ENCODE data around the gene DAB1.
"Not testable (repeated sequence)": the region's sequence is repeated elsewhere in the genome, so short reads cannot be mapped to it uniquely, and the experiment has no call there.

The DAB1 gene

GRCh38 chr1:57360846-57361407, 62.9 kb downstream of the DAB1 start:
- no peak for DNase-seq (ENCODE audit: low read depth)

- DNase-seq (ENCODE audit: low read depth) = no peak
Observed at GRCh38 chr1:57357462-57357861, 66.4 kb downstream of the DAB1 start.

GRCh38 chr1:57353654-57354053, 70.2 kb downstream of the DAB1 start:
- DNase-seq (ENCODE audit: low read depth) = no peak

GRCh38 chr1:57350610-57351009, 73.2 kb downstream of the DAB1 start:
- no peak for DNase-seq (ENCODE audit: low read depth)

GRCh38 chr1:57348921-57349320, 74.9 kb downstream of the DAB1 start:
- DNase-seq (ENCODE audit: low read depth) = no peak

- DNase-seq (ENCODE audit: low read depth) = no peak
Observed at GRCh38 chr1:57345916-57346315, 77.9 kb downstream of the DAB1 start.

GRCh38 chr1:57344265-57344664, 79.6 kb downstream of the DAB1 start:
- DNase-seq (ENCODE audit: low read depth) = no peak

- not testable (repeated sequence) for DNase-seq (ENCODE audit: low read depth)
Observed at GRCh38 chr1:57343298-57343915, 80.5 kb downstream of the DAB1 start.

- DNase-seq (ENCODE audit: low read depth) = no peak
Observed at GRCh38 chr1:57341721-57342120, 82.1 kb downstream of the DAB1 start.

GRCh38 chr1:57340334-57341070, 83.4 kb downstream of the DAB1 start:
- no peak for DNase-seq (ENCODE audit: low read depth)

- DNase-seq (ENCODE audit: low read depth) = no peak
Observed at GRCh38 chr1:57337623-57338022, 86.2 kb downstream of the DAB1 start.

- DNase-seq (ENCODE audit: low read depth) = no peak
Observed at GRCh38 chr1:57336793-57337192, 87.1 kb downstream of the DAB1 start.

GRCh38 chr1:57331620-57332019, 92.2 kb downstream of the DAB1 start:
- no peak for DNase-seq (ENCODE audit: low read depth)

- no peak for DNase-seq (ENCODE audit: low read depth)
Observed at GRCh38 chr1:57329937-57330336, 93.9 kb downstream of the DAB1 start.

GRCh38 chr1:57329001-57329527, 94.8 kb downstream of the DAB1 start:
- DNase-seq (ENCODE audit: low read depth) = no peak

GRCh38 chr1:57327946-57328345, 95.9 kb downstream of the DAB1 start:
- no peak for DNase-seq (ENCODE audit: low read depth)

- no peak for DNase-seq (ENCODE audit: low read depth)
Observed at GRCh38 chr1:57327336-57327735, 96.5 kb downstream of the DAB1 start.

GRCh38 chr1:57325536-57325935, 98.3 kb downstream of the DAB1 start:
- DNase-seq (ENCODE audit: low read depth) = no peak

- no peak for DNase-seq (ENCODE audit: low read depth)
Observed at GRCh38 chr1:57325117-57325516, 98.7 kb downstream of the DAB1 start.

- DNase-seq (ENCODE audit: low read depth) = no peak
Observed at GRCh38 chr1:57324388-57324787, 99.5 kb downstream of the DAB1 start.

GRCh38 chr1:57321776-57322175, 102.1 kb downstream of the DAB1 start:
- DNase-seq (ENCODE audit: low read depth) = no peak

GRCh38 chr1:57319791-57320190, 104.1 kb downstream of the DAB1 start:
- peak; percentile 30 for DNase-seq (ENCODE audit: low read depth)

- DNase-seq (ENCODE audit: low read depth) = no peak
Observed at GRCh38 chr1:57319165-57319564, 104.7 kb downstream of the DAB1 start.
